IPS-18a (cell line): ENCODE data around the gene C19orf85.

Experiments used
- H3K27ac ChIP-seq: one replicate; pipeline ENCODE4 v1.5.1; 2013; ENCODE audit warnings: low read length
- H3K27me3 ChIP-seq: one replicate; pipeline ENCODE4 v1.6.1; 2013; ENCODE audit warnings: mild to moderate bottlenecking, low read length; ENCODE audit not compliant: control insufficient read depth, insufficient read depth
- H3K36me3 ChIP-seq: one replicate; pipeline ENCODE4 v1.6.1; 2013; ENCODE audit warnings: low read depth, low read length; ENCODE audit not compliant: control insufficient read depth
- H3K4me1 ChIP-seq: one replicate; pipeline ENCODE4 v1.6.1; 2013; ENCODE audit warnings: low read depth, low read length; ENCODE audit not compliant: control insufficient read depth
- H3K4me3 ChIP-seq: one replicate; pipeline ENCODE4 v1.5.1; 2013; ENCODE audit warnings: low read length
- H3K9ac ChIP-seq: one replicate; pipeline ENCODE4 v1.6.1; 2013; ENCODE audit warnings: mild to moderate bottlenecking, low read length, moderate library complexity
- H3K9me3 ChIP-seq: one replicate; pipeline ENCODE4 v1.6.1; 2013; ENCODE audit warnings: low read depth, low read length; ENCODE audit not compliant: control insufficient read depth

Gene C19orf85

DNA sequence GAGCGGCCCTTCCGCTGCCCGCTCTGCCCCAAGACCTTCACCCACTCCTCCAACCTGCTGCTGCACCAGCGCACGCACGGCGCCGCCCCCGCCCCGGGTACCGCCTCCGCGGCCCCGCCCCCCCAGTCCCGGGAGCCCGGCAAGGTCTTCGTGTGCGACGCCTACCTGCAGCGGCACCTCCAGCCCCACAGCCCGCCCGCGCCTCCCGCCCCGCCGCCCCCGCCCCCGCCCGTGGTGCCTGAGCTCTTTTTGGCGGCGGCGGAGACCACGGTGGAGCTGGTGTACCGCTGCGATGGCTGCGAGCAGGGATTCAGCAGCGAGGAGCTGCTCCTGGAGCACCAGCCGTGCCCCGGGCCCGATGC, 17.2 kb upstream of the C19orf85 start:
- Histone ChIP-seq H3K9me3 (no peaks in the 10 kb centered on the region), H3K4me3 (no peak overlapping the region), H3K9ac (no peak overlapping the region), H3K4me1 (peaks cover 8% of the 10 kb centered on the region), H3K27ac (no peak overlapping the region), H3K27me3 (no peaks in the 10 kb centered on the region), H3K36me3 (no peaks in the 10 kb centered on the region)

GRCh38 chr19:55481148-55481793, 16.7 kb upstream of the C19orf85 start:
- Histone ChIP-seq H3K4me1 (peaks cover 8% of the 10 kb centered on the region), H3K27ac (no peak overlapping the region), H3K9ac (no peak overlapping the region), H3K36me3 (no peaks in the 10 kb centered on the region), H3K9me3 (no peaks in the 10 kb centered on the region), H3K4me3 (no peak overlapping the region), H3K27me3 (no peaks in the 10 kb centered on the region)

DNA sequence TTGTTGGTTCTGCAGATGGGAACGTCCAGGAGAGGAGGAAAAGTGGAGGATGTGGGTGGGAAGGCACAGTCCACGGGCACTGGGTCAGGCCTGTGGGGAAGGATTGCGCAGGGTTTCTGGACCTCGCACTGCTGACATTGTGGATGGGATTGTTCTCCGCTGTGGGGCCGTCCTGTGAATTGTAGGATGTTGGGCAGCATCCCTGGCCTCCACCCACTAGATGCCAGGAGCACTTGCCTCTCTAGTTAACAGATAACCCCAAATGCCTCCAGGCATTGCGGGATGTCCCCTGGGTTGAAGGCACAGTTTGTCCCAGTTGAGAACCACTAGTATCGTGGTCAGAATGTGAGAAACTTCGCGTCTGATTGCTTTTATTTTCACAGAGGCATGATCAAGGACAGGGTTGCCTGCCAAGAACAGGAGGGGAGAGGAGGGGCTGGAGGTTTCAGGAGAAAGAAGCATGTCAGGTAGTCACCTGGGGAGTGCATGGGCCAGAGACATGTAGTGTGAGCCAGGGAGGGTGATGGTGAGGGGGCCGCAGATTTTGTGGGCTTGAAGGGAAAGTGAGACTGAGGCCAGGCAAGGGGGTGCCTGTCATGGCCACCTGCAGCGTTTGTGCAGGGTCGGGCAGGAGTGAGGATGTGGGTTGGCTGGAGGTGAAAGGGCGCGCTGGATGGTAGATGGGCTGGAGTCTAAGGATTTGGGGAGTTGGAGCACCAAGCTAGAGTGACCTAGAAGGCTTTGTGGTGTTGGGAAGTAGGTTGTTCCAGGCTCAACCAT, 15.1 kb upstream of the C19orf85 start:
- Histone ChIP-seq H3K36me3 (no peaks in the 10 kb centered on the region), H3K27me3 (no peaks in the 10 kb centered on the region), H3K27ac (no peak overlapping the region), H3K4me1 (no peaks in the 10 kb centered on the region), H3K9ac (no peak overlapping the region), H3K9me3 (no peaks in the 10 kb centered on the region), H3K4me3 (no peak overlapping the region)

GRCh38 chr19:55479045-55479444, 14.5 kb upstream of the C19orf85 start:
- Histone ChIP-seq H3K9me3 (no peaks in the 10 kb centered on the region), H3K9ac (no peak overlapping the region), H3K27me3 (no peaks in the 10 kb centered on the region), H3K4me1 (no peaks in the 10 kb centered on the region), H3K4me3 (no peak overlapping the region), H3K27ac (no peak overlapping the region), H3K36me3 (no peaks in the 10 kb centered on the region)

DNA sequence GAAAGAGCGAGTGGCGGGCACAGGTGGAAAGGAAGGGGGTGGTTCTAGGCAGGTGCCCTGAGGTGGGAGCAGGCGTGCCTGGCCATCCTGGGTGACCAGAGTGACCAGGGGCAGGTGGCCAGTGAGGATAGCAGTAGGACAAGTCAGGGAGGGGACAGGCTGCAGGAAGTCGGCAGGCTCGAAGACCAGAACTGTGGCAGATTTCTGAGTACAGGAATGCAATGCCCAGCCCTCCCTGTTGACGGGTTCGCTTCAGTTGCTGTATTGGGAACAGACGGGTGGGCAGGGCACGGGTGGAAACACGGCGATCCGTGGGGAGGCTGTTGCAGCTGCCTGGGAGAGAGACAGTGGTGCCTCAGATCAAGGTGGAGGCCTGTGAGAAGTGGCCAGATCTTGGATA, 13.8 kb upstream of the C19orf85 start:
- no peak overlapping the region for H3K4me3 ChIP-seq
- H3K9ac ChIP-seq: no peak overlapping the region

DNA sequence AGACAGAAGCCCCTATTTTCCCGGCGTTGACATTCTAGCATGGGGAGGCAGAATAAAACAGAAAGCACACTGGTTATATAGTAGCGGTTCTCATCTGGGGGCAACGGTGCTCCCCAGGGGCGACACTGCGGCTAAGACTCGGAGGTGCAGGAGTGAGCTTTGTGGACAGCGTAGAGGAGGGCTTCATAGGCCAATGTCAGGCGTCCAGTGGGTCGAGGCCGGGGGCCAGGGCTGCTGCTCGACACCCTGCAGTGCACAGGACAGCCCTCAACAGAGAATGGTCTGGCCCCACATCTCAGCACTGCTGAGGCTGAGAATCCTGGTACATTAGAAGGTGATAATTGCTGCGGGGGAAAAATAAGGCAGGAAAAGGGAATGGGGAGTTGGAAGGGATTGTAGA, 13.4 kb upstream of the C19orf85 start:
- no peak overlapping the region for H3K27ac ChIP-seq

More for the DNA sequence above, 13.8 kb upstream of the C19orf85 start:
- no peaks in the 10 kb centered on the region for H3K27me3 ChIP-seq
- no peaks in the 10 kb centered on the region for H3K4me1 ChIP-seq
- no peak overlapping the region for H3K27ac ChIP-seq
- no peaks in the 10 kb centered on the region for H3K9me3 ChIP-seq
- H3K36me3 ChIP-seq: no peaks in the 10 kb centered on the region

GRCh38 chr19:55476100-55476775, 11.7 kb upstream of the C19orf85 start, which contains the start of gene ZNF628:
TSS of gene ZNF628 (plus strand) at chr19:55476617. CDS start at chr19:55479911, 3,294 bp downstream.
- Histone ChIP-seq H3K27me3 (no peaks in the 10 kb centered on the region), H3K27ac (peak within 1 kb of the TSS; percentile 8), H3K4me1 (no peaks in the 10 kb centered on the region)

More for the DNA sequence above, 13.4 kb upstream of the C19orf85 start:
- no peak overlapping the region for H3K4me3 ChIP-seq
- no peaks in the 10 kb centered on the region for H3K27me3 ChIP-seq
- no peaks in the 10 kb centered on the region for H3K9me3 ChIP-seq
- no peaks in the 10 kb centered on the region for H3K36me3 ChIP-seq
- H3K9ac ChIP-seq: no peak overlapping the region
- no peaks in the 10 kb centered on the region for H3K4me1 ChIP-seq

DNA sequence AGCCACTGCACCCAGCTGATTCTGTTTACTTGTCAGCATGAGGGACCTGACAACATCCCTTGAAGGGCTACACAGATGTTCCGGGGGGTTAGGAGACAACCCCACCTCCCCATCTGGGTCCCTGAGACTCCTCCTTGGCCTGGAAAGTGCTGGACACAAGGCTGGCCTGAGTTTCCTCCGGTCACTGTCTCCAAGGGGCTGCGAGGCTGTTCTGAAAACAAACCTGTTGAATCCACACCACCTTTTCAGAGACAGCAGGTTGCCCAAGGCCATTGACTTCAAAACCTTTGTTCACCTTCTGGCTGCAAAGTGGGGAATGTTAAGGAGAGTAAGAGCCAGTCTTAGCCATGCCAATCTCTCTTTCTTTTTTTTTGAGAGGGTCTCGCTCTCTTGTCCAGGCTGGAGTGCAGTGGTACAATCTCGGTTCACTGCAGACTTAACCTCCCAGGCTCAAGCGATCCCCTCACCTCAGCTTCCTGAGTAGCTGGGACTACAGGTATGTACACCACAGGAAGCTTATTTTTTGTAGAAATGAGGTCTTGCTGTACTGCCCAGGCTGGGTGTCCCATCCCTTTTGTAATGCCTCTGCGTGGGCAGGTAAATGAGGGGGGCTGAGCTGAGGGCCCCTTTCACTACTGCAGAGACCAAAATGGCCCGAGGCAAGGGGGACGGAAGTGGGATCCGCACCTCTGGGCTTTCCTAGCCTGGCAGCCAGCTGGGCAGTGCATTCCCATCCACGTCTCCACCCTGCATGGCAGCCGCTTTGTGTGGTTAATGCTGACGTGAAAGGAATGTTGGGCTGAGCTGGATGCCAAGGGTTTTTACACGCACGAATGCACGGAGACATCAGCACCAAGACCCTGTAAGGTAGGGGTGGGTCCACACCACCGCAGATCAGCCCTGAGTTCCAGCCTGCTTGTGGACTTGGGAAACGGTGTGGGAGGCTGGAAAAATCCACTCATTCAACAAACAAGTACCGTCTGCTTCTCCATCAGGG, 10.0 kb upstream of the C19orf85 start:
- Histone ChIP-seq H3K27me3 (no peaks in the 10 kb centered on the region), H3K27ac (no peak overlapping the region), H3K36me3 (no peaks in the 10 kb centered on the region), H3K9me3 (no peaks in the 10 kb centered on the region), H3K9ac (no peak overlapping the region), H3K4me1 (no peaks in the 10 kb centered on the region), H3K4me3 (no peak overlapping the region)

More at GRCh38 chr19:55476100-55476775, 11.7 kb upstream of the C19orf85 start, which contains the start of gene ZNF628:
- Histone ChIP-seq H3K9me3 (no peaks in the 10 kb centered on the region), H3K9ac (peak within 1 kb of the TSS; percentile 61), H3K36me3 (no peaks in the 10 kb centered on the region), H3K4me3 (peak within 1 kb of the TSS; percentile 78)

DNA sequence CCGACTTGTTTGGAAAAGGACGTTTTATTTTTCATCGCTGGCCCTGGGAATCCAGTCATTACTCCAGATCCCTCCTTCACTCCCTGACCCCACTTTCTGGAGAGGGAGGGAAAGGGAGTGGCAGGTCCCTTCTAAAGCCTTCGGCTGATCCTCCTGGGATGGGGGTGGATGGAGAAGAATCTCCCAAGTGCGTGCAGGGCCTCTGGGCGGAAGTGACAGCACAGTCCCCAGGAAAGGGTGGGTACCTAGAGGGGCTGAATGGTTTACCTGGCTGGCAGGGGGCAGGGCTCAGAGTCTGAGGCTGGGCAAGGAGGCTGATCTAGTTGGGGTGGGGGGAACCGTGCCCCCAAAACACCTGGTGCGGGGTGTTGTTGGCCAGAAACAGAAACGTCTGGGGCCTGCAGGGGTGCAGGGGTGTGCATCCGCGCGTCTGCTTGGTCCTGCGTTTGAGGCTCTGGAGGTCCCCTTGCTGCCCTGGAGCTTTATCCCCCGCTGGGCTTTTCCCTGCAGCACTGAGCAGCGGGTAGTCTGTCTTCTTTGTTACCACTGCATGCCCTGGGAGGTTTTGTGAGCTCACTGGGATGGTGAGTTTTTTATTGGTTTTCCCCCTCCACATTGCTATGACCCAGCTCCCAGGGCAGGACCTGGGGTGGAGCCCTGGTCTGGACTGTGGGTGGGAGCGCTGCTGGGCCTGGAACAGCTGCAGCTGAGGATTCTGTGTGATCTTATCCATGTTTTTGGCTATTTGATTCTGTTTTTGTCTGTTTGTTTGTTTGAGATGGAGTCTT, 8.9 kb upstream of the C19orf85 start:
- H3K27ac ChIP-seq: no peak overlapping the region
- no peaks in the 10 kb centered on the region for H3K9me3 ChIP-seq
- no peaks in the 10 kb centered on the region for H3K27me3 ChIP-seq
- no peaks in the 10 kb centered on the region for H3K36me3 ChIP-seq
- no peak overlapping the region for H3K9ac ChIP-seq
- H3K4me3 ChIP-seq: no peak overlapping the region
- H3K4me1 ChIP-seq: no peaks in the 10 kb centered on the region

- H3K9me3 ChIP-seq: no peaks in the 10 kb centered on the region
- H3K36me3 ChIP-seq: no peaks in the 10 kb centered on the region
- no peak overlapping the region for H3K9ac ChIP-seq
- H3K4me3 ChIP-seq: no peak overlapping the region
- H3K27ac ChIP-seq: no peak overlapping the region
- H3K27me3 ChIP-seq: no peaks in the 10 kb centered on the region
- H3K4me1 ChIP-seq: no peaks in the 10 kb centered on the region
Measured at GRCh38 chr19:55472463-55472862, 7.9 kb upstream of the C19orf85 start.
